Skeletal muscle cell (primary cell): Measurements from ENCODE around the gene RAB3GAP2.
"Not testable (repeated sequence)": the region's sequence is repeated elsewhere in the genome, so short reads cannot be mapped to it uniquely, and the experiment has no call there.

Source experiments
- DNase-seq: peaks from one replicate; pipeline ENCODE4 v3.0.0-alpha.2; 2010; ENCODE audit warnings: low read depth
- H3K4me3 ChIP-seq: 2 replicates; pipeline ENCODE4 v1.5.1; 2011; ENCODE audit warnings: low read depth, mild to moderate bottlenecking, control low read depth, low read length, moderate library complexity

RAB3GAP2 gene, protein sequence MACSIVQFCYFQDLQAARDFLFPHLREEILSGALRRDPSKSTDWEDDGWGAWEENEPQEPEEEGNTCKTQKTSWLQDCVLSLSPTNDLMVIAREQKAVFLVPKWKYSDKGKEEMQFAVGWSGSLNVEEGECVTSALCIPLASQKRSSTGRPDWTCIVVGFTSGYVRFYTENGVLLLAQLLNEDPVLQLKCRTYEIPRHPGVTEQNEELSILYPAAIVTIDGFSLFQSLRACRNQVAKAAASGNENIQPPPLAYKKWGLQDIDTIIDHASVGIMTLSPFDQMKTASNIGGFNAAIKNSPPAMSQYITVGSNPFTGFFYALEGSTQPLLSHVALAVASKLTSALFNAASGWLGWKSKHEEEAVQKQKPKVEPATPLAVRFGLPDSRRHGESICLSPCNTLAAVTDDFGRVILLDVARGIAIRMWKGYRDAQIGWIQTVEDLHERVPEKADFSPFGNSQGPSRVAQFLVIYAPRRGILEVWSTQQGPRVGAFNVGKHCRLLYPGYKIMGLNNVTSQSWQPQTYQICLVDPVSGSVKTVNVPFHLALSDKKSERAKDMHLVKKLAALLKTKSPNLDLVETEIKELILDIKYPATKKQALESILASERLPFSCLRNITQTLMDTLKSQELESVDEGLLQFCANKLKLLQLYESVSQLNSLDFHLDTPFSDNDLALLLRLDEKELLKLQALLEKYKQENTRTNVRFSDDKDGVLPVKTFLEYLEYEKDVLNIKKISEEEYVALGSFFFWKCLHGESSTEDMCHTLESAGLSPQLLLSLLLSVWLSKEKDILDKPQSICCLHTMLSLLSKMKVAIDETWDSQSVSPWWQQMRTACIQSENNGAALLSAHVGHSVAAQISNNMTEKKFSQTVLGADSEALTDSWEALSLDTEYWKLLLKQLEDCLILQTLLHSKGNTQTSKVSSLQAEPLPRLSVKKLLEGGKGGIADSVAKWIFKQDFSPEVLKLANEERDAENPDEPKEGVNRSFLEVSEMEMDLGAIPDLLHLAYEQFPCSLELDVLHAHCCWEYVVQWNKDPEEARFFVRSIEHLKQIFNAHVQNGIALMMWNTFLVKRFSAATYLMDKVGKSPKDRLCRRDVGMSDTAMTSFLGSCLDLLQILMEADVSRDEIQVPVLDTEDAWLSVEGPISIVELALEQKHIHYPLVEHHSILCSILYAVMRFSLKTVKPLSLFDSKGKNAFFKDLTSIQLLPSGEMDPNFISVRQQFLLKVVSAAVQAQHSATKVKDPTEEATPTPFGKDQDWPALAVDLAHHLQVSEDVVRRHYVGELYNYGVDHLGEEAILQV (N-terminal part only)

DNA sequence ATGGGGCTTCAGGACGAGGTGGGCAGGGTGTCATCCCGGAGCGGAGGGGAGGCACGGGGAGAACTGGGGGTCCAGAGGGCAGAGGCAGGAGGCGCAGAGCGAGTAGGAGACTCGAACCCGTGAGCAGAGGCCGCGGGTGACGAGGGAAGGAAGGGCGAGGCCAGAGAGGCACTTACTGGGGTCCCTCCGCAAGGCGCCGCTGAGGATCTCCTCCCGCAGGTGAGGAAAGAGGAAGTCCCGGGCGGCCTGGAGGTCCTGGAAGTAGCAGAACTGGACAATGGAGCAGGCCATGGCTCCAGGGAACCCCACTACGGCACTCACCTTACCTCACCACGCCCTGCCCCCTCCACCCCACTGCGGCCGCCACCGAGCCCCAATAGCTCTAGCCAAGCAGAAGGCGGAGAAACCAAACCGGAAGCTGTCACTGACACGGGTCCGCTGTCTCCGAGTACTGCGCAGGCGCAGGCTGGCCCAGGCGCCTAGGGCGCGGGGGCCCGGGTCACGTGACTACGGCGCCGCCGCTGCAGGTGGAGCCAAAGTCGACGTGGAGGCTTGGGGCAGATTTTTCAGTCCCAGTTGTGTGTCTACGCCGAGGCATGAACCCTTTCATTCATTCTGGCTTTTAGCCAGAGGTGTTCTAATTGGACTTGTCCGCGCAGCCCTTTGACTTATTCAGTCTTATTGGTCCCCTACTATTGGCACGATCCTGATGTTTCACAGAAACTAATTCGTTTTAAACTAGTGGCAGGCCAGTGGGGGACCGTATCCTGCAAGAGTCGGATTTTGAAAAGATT lies at the start of gene RAB3GAP2:
TSS of gene RAB3GAP2 (minus strand) at position 407 of the 794 bp plus-strand sequence. CDS start at position 291, 116 bp downstream.
- peak within 1 kb of the TSS; percentile 58 for H3K4me3 ChIP-seq
- DNase-seq: peak; percentile 68

DNA sequence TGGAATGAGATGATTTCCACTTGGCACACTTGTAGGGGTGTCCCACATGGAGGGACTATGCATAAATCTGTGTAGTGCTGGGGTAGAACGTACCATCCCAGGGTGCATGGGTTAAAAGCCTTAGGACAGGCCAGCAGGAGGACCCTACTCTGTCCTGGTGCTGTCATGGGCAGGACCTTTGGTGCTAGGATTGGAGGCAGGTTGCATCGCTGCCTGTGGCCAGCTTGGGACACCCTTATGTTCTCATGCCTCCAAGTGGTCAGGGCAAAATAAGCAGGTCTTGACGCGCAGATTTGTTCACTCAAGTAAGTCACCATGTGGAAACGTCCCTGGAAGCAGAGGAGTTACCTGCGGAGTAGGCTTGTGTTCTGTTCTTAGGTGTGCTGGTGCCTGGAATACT lies 49.5 kb upstream of the RAB3GAP2 start:
- no peak for DNase-seq
- no peak overlapping the region for H3K4me3 ChIP-seq

DNA sequence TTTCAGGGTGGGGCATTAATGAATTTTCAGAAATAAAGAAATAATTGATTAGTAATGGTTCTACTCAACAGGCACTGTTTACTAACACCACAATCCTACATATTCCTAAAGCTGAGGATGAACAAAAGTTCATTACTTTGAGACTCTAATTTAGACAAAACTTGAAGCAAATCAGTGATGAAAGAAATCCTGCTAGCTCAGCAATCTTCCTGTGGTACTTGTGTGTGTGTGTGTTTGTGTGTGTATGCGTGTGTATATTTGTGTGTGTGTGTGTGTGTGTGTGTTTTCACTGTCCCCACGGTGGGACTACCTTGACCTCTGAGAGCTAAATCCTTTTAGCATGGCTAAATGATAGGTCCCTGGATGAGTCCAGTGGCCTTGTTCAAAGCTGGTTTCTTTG lies 48.5 kb upstream of the RAB3GAP2 start:
- no peak overlapping the region for H3K4me3 ChIP-seq
- DNase-seq: no peak

DNA sequence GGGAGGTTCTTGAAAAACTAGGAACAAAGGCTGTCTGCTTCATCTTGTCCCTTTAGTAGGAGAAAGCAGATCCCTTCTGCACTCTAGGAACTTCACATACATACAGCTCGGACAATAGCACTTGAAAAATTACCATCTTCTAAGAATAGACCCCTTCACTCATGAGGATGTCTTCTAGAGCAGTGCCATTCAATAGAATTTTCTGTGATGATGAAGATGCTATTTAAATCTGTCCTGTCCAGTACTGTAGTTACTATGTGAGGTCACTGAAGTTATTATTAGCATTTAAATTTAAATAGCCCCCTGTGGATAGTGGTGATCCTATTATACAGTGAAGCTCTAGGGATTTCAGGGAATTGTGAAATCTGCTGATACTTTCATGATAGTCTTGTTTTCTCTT lies 46.4 kb upstream of the RAB3GAP2 start:
- no peak for DNase-seq
- no peak overlapping the region for H3K4me3 ChIP-seq

DNA sequence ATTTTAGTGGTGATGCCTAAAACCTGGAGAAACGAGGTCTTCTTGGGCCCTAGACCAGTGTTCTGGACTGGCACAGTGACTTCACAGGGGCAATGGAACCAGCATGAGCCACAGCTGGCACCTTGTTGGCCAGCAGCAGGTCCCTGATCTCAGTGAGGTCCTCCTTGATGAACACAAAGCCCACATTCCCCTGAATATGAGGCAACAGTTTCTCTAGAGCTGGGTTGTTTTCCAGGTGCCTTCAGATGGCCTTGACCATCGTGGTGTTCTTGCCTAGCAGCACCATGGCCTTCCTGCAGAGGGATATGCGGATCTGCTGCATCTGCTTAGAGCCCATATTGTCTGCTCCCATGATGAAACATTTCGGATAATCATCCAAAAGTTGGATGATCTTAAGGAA lies 44.9 kb upstream of the RAB3GAP2 start:
- no peak for DNase-seq
- H3K4me3 ChIP-seq: no peak overlapping the region

DNA sequence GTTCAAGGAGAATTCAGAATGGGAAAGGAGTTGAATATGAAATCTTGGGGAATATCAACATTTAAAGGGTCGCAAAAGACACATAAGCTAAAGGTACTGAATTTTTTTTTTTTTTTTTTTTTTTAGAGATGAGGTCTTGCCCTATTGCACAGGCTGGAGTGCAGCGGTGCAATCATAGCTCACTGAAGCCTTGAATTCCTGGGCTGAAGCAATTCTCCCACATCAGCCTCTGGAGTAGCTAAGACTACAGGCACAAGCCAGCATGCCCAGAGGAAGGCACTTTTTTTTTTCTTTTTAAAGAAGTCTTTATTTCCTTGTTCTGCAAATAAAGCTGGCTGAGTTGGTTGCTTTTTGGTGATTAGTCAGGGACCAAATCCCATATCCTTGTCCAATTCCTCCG lies 44.1 kb upstream of the RAB3GAP2 start:
- no peak for DNase-seq
- H3K4me3 ChIP-seq: no peak overlapping the region

DNA sequence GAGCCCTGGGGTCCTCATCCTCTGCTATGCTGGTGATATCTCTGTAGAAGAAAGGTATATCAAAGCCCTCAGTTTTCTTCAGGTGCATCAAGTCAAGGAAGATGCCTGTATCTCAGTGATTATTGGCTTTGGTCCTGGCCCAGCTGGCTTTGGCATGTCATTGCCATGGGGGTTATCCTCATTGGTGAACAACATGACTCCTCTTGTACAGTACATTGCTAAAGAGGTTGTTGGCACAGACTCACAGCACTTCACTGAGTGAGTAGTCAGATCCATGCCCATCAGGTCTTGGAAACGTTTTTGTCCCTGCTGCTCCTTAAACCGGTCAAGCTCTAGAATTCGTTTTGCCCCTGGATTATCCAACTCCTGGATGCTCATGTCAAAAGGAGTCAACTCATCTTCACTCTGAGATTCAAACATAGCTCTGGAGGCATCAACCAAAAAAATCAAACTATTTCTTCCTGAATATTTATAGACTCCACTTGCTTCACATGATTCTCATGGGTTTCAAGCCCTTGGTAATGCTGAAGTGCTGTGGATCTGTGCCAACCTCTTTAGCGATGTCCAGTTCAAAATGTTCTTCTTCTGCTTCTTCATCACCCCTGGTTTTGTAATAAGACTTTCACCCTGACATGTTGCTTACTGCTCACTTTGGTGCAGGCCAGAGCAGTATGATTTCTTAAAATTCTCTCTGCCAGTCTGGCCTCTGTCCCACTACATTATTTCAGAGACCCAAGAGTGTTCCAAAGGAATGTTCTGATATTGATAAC lies 43.0 kb upstream of the RAB3GAP2 start:
- H3K4me3 ChIP-seq: no peak overlapping the region
- DNase-seq: no peak

DNA sequence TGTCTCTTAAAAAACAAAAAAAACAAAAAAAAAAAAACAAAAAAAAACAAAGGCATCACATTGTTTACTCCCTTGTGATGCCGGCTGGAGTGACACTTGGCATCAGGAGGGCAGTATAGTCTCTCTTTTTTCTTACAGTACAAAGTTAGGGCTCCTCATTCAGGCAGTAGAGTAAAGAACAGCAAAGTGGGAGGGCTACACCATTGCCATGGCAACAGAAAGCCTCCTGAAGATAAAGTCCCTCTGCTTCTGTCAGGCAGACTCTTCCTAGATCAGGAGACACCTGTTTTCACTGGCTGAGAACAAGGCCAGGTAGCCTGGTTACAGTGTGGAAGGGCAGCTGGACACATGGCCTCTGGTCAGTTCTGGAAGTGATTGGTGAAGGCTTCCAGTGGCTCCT lies 41.3 kb upstream of the RAB3GAP2 start:
- no peak overlapping the region for H3K4me3 ChIP-seq
- DNase-seq: no peak

DNA sequence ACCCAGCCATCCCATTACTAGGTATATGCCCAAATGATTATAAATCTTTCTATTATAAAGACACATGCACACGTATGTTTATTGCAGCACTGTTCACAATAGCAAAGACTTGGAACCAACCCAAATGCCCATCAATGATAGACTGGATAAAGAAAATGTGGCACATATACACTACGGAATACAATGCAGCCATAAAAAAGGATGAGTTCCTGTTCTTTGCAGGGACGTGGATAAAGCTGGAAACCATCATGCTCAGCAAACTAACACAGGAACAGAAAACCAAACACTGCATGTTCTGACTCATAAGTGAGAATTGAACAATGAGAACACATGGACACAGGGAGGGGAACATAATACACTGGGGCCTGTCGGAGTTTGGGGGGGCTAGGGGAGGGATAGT lies 37.9 kb upstream of the RAB3GAP2 start:
- DNase-seq, H3K4me3 ChIP-seq: not testable (repeated sequence)

DNA sequence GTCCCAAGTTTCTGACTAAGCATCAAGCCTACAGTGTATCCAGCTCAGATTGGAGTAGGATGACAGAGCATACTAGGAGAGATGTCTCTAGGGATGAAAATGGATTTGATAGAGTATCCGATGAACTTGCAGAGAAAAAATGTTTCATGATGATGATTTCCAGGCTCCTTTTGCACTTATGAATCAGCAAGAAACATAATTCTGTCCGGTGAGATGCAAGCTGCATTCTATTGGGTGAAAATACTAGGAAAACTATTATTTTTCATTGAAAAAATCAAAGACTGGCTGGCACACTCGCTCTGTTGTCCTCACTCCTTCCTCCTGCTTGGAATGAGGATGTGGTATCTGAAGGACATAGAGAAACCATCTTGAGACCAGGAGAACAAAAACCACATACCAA lies 35.4 kb upstream of the RAB3GAP2 start:
- no peak for DNase-seq
- H3K4me3 ChIP-seq: no peak overlapping the region

DNA sequence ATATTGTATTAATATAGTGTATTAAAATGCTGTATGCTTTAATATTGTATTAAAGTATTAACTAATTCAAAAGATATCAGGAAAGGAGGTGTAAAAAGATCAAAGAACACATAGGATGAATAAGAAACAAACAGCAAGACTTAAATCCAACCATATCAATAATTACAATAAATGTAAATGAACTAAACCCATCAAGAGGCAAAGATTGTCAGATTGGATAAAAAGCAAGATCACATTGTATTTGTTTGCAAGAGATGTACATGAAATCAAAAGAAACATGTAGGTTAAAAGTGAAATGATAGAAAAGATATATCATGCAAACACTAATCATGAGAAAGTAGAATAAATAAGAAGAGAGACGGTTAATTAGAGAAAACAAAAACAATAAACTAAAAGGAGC lies 34.1 kb upstream of the RAB3GAP2 start:
- no peak overlapping the region for H3K4me3 ChIP-seq
- DNase-seq: no peak

DNA sequence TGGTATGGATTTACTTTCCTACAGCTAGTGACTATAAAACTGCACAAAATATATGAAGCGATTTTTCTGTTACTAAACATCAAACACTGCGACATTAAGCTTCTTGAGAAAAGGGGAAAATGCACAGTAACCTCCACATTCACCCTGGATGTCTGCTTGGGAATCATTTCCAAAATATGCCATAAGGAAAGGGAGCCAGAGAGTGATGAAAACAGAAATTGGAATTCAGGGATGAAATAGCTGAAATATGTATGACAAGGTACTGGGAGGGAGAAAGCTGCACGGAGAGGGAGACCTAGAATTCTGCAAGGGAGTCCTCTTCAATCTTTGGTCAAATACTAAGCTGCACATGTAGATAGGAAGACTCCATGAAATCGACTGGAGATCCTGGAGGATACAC lies 31.6 kb upstream of the RAB3GAP2 start:
- H3K4me3 ChIP-seq: no peak overlapping the region
- DNase-seq: no peak

DNA sequence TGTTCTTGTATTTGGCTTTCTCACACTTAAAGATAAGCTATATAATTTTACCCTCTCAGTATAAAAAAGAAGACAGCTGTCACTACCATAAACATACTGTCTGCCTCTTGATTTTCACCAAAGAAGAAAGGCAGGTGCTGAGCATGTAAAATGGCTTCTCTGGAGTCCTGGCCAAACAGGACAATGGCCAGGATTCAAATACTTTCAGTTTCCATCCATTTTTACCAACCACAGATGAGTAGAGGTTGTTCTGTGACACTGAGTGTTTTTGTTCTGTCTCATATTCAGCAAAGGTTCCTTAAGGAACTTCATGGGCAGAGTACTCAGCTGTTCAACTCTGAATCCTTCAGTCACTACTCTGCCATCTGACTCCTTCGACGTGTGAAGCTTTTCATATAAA lies 29.4 kb upstream of the RAB3GAP2 start:
- no peak overlapping the region for H3K4me3 ChIP-seq

DNA sequence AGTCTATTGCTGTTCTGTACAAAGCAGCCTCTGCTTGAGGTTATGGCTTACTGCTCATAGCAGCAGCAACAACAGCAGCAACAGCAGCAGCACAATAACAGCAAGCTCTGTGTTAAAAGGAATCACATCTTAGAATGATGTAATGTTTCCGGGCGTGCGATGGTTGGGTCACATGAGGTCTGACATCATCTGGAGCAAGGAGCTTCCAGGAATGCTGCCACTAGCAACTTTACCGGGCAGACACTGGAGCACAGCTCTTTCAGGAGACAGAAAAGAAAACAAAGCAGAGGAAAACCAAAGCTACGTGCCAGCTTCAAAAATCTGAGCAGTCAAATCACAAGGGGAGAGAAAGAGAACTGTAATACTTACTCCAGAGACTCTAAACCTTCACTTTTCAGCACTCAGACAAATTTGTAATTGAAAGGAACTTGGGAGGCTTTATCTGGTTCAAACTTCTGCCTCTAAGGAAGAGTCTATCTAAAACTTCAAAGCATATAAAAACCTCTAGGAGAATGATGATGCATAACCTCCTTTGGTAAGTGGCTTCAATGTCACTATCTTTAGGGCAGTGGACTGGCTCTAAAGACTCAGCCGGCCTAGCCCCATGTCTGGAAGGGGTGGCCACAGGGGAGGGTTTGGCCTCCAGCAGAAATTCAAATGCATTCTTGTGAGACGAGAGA lies 28.3 kb upstream of the RAB3GAP2 start:
- no peak overlapping the region for H3K4me3 ChIP-seq
- DNase-seq: peak; percentile 73

More for the DNA sequence above, 29.4 kb upstream of the RAB3GAP2 start:
- no peak for DNase-seq

DNA sequence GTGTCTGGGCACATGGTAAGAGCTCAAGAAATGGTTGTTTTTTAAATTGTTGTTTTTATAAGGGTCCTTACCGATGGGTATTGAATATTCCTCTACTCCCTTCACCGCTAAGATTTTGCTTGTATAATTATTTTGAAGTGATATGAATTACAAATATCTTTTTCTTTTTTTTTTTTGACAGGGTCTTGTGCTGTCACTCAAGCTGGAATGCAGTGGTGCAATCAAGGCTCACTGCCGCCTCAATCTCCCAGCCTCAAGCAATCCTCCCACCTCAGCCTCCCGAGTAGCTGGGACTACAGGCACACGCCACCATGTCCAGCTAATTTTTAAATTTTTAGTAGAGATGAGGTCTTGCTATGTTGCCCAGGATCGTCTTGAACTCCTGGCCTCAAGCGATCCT lies 27.1 kb upstream of the RAB3GAP2 start:
- DNase-seq: no peak
- H3K4me3 ChIP-seq: no peak overlapping the region

DNA sequence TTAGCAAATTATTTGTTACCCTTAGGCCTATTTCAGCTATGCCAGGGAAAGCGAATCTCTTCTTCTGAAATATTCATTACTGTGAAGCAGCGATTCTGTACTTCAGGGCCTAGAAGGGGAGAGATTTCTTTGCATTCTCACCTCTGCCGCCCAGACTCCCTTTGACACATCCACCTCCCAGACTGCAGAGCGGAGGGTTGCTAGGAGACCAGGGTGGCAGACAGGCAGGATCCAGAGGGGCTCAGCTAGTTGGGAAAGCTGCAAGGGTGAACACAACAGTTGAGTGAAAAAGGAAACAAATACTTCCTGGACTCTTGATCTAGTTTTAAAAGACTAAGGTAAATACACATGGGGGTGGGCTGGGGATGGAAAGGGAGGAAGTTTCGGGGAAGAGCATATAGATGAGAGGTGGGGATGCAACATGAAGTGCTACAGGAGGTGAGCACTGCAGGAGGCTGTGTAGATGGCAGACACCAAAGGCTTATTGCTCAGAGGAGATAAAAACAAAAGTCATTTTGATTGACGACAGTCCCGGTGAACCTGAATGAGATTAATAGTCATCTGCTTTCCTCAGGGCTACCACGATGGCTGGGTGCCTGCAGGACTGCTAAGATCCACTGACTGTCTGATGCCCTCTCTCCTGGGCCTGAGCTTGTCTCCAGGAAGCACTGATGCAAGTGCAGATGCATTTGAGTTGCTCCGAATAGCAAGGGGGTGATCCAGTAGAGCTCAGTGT lies 26.4 kb upstream of the RAB3GAP2 start:
- H3K4me3 ChIP-seq: no peak overlapping the region
- DNase-seq: no peak

DNA sequence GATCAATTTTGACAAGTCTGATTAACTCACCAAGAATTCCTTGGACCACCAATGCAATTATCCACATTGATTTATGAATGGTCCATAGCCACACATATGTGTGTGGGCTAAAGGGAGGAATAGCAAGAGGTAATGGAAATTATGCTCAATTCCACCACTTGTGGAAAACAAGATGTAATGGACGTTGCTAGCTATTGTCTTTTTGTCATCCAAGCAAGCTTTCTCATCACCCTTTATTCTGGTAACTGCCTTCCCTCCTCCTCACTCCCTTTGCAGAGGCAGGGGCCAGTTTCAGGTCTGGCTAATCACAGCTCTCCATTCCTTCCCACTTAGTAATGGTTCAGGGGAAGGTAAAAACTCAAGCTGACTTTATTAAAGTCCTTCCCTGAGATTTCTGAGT lies 24.7 kb upstream of the RAB3GAP2 start:
- no peak for DNase-seq
- no peak overlapping the region for H3K4me3 ChIP-seq
